ENCODE results near the gene ADD1.
"Not testable (repeated sequence)": the region's sequence is repeated elsewhere in the genome, so short reads cannot be mapped to it uniquely, and the experiment has no call there.

Gene ADD1

GRCh38 chr4:2949782-2950125, 106.1 kb downstream of the ADD1 start:
- DNase-seq: no peak

DNA sequence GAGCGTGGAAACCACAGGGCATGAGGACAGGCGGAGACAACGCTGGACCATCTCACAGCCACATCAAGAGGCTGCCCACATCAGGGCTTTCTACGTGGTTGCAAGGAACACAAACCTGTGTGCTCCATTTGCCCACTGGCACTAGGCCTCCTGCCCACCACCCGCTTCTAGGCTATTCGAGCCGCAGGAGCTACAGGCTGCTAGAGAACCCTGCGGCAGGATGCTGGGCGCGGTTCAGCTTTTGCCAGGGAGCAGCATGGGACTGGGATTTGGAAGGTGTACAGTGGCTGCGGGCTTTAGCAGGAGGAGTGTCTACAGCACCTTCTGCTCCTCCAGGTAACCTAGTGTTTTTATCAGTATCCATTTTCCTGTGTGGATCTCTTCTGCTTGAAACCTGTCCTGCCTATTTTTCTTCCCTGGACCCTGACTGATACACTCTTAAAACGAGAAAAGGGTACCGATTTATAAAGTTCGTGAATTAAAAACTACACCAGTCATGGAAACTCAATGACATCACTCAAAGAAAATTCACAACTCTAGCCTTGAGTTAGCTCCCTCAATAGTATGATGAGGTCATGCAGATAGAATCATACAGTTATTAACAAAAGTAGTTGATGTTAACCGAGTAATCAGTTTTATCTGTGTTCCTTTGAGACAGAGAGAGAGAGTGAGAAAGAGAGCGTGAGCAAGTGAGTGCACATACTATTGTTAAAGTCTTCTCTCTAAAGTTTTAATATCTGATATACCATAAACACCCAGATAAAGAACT, 106.8 kb downstream of the ADD1 start:
- DNase-seq: no peak

DNA sequence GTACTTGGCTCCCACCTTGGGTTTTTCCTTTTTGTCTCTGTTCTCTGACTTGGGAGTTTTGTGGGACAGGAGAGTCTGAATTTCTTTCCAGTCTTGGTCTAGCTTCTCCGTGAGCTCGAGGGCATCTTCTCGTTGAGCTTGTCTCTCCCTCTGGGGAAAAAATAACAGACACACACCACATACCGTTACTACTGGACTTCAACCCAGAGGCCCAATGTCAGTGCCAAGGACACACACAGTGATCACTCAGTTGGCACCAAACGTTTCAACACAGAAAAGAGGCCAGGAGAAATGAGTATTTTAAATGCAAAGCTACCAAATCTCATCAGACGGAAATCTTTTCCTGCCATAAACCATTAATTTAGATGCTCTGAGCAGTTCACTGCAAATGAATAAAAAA, 109.9 kb downstream of the ADD1 start:
- no peak for DNase-seq

GRCh38 chr4:2954358-2955185, 110.9 kb downstream of the ADD1 start:
- DNase-seq: no peak

DNA sequence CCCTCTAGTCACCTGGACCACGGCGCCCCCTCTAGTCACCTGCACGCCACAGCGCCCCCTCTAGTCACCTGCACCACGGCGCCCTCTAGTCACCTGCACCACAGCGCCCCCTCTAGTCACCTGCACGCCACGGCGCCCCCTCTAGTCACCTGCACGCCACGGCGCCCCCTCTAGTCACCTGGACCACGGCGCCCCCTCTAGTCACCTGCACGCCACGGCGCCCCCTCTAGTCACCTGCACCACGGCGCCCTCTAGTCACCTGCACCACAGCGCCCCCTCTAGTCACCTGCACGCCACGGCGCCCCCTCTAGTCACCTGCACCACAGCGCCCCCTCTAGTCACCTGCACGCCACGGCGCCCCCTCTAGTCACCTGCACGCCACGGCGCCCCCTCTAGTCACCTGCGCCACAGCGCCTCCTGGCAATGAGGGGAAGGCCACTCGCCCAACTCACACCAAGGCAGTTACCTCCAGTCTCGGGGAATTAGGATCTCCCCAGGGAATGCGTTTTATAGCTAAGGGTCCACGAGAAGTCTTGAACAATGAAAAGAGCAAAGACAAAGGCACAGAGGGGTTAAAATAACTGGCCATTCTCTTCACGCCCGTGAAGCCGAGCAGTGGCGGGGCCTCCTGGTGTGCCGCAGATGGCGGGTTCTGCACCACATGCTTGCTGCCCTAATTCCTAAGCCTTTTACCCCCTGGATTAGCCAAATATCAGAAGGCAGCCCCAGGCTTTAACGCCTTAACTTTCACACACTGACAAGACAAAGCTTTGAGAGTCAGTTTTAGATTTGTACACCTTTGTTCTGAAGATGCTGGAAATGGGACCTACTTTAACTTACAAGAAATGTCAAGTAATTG, 111.8 kb downstream of the ADD1 start:
- DNase-seq: not testable (repeated sequence)

DNA sequence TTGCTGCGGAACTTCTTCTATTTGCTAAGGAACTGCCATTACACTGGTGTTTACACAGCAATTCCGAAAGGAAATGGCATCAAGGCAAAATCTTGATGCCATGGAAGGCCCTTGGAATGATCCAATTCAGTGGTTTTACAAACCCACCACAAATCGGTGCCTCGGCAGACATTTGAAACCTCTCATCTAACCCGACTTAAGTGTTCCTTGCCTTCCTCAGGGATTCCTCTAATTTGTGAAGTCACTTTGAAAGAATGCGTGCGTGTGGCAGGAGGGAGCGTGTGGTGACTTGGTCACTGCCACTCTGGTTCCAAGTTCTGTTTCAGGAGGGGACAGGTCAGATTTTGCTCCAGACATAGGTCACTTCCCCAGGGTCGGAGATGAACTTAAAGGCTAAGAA, 114.8 kb downstream of the ADD1 start:
- no peak for DNase-seq

- DNase-seq: not testable (repeated sequence)
Observed at GRCh38 chr4:2960450-2960849, 116.8 kb downstream of the ADD1 start.

DNA sequence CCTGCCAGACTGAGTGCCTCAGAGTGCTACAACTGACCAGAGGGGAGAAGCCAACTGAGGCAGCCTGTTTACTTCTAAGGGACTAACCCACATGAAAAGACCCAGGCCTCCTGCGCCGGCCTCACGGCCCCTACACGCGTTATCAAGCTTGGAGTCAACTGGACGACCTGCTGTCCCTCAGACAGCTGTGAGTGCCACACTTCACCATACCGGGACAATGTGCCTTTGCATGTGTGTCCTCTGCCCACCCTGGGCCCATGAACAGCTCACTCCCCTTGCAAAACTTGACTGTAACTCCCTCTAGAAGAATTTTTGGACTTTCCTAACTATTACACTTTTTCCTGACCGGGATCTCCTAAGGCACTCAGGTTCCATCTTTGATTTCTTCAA, 117.8 kb downstream of the ADD1 start:
- DNase-seq: no peak

- DNase-seq: no peak
Observed at GRCh38 chr4:2961811-2962441, 118.3 kb downstream of the ADD1 start.

GRCh38 chr4:2962614-2963174, 119.0 kb downstream of the ADD1 start:
- DNase-seq: no peak

- peak; percentile 98 for DNase-seq
Observed at GRCh38 chr4:2963175-2963965, 119.7 kb downstream of the ADD1 start, which contains the start of the genes GRK4 and NOP14. Gene GRK4, plus strand, starts transcription at chr4:2963571. Its CDS starts 500 bp downstream, at chr4:2964071. Gene NOP14, minus strand, starts transcription at chr4:2963406. Its CDS starts 87 bp downstream, at chr4:2963319.

GRCh38 chr4:2963966-2964471, 120.4 kb downstream of the ADD1 start:
- no peak for DNase-seq

- DNase-seq: no peak
Observed at GRCh38 chr4:2964706-2965258, 121.1 kb downstream of the ADD1 start.

DNA sequence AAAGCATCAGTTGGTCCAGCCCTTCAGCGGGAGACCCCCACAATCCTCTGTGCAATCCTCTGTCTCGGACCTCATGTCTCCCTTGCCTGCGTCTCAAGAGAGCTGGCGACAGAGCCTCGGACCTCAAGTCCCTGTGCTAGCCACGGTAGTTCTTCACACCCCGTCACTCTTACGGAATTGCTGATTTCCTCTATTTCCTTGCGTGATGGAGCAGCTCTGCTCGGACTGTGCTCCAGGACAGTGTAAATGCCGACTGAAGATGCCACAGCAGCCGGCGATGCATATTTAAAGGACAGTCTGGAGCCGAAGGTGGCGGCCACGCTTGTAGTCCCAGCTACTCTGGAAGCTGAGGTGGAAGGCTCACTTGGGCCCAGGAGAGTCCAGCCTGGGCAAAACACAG, 121.6 kb downstream of the ADD1 start:
- no peak for DNase-seq

DNA sequence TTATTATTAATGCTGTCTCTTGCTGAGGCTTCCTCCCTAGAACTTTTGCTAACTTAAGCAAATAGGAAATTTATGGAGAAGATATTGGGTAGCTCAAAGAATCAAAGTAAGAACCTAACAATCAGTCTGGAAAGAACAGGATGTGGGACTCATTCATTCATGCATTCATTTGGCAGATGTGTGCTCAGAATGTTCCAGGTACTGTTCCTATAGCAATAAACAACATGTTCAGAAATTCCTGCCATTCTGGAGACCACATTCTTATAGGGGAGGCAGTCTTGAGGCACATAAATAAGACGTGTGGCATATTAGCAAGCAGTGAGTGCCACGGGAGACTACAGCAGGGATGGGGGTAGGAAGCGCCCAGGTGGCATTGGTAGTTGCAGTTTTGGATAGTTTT, 124.7 kb downstream of the ADD1 start:
- no peak for DNase-seq

DNA sequence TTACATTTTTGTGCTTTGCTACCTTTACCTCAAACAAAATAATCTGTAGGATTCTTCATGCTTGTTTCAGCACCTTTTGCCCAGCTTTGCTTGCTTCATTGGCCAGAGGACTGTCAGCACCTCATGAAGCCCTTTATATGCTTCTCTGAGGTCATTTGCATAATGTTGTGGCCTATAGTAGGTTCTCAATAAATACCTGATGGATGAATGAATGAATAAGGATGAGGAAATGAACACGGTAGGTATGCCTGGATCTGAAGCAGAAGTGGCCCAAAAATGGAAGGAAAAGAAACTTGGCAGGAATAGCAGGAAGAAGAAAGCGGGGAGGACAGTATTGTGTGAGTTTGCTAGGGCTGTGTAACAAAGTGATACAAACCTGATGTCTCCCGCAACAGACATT, 127.6 kb downstream of the ADD1 start:
- DNase-seq: no peak

- DNase-seq: no peak
Observed at GRCh38 chr4:2977211-2978088, 133.8 kb downstream of the ADD1 start.
